IPS-18c (cell line): Measurements from ENCODE around the gene COLEC12.

Experiments used
- H3K4me3 ChIP-seq: 2 replicates; pipeline ENCODE4 v1.7.0; 2013; ENCODE audit warnings: low read depth, mild to moderate bottlenecking, low read length, moderate library complexity; ENCODE audit not compliant: insufficient read depth
- H3K9me3 ChIP-seq: one replicate; pipeline ENCODE4 v1.6.1; 2013; ENCODE audit warnings: mild to moderate bottlenecking, low read length, moderate library complexity; ENCODE audit not compliant: control insufficient read depth, insufficient read depth

The COLEC12 gene

GRCh38 chr18:489244-490023 is 11.1 kb downstream of the COLEC12 start:
- H3K9me3 ChIP-seq = peaks cover 5% of the 10 kb centered on the region
- no peak overlapping the region for H3K4me3 ChIP-seq

GRCh38 chr18:486929-487740 is 13.4 kb downstream of the COLEC12 start:
- Histone ChIP-seq H3K4me3 (no peak overlapping the region), H3K9me3 (peaks cover 5% of the 10 kb centered on the region)

- no peak overlapping the region for H3K4me3 ChIP-seq
These were observed 15.6 kb downstream of the COLEC12 start for GRCh38 chr18:484749-485464.

GRCh38 chr18:478681-479080 is 21.8 kb downstream of the COLEC12 start:
- Histone ChIP-seq H3K4me3 (no peak overlapping the region), H3K9me3 (no peaks in the 10 kb centered on the region)

More at GRCh38 chr18:484749-485464, 15.6 kb downstream of the COLEC12 start:
- peaks cover 5% of the 10 kb centered on the region for H3K9me3 ChIP-seq

GRCh38 chr18:477565-477964 is 22.9 kb downstream of the COLEC12 start:
- no peaks in the 10 kb centered on the region for H3K9me3 ChIP-seq
- no peak overlapping the region for H3K4me3 ChIP-seq

GRCh38 chr18:476251-476664 is 24.2 kb downstream of the COLEC12 start:
- no peaks in the 10 kb centered on the region for H3K9me3 ChIP-seq
- H3K4me3 ChIP-seq = no peak overlapping the region

- Histone ChIP-seq H3K4me3 (no peak overlapping the region; the same call in 1 of the 2 replicates), H3K9me3 (no peaks in the 10 kb centered on the region)
These were observed 25.1 kb downstream of the COLEC12 start for GRCh38 chr18:475202-476031.

- Histone ChIP-seq H3K4me3 (no peak overlapping the region), H3K9me3 (no peaks in the 10 kb centered on the region)
These were observed 26.1 kb downstream of the COLEC12 start for GRCh38 chr18:474416-474815.

- Histone ChIP-seq H3K9me3 (no peaks in the 10 kb centered on the region), H3K4me3 (no peak overlapping the region)
These were observed 26.7 kb downstream of the COLEC12 start for GRCh38 chr18:473802-474201.

GRCh38 chr18:471716-472115 is 28.8 kb downstream of the COLEC12 start:
- H3K4me3 ChIP-seq = no peak overlapping the region
- H3K9me3 ChIP-seq = no peaks in the 10 kb centered on the region

GRCh38 chr18:470661-471501 is 29.6 kb downstream of the COLEC12 start:
- H3K9me3 ChIP-seq = no peaks in the 10 kb centered on the region
- no peak overlapping the region for H3K4me3 ChIP-seq

GRCh38 chr18:468955-469790 is 31.3 kb downstream of the COLEC12 start:
- no peaks in the 10 kb centered on the region for H3K9me3 ChIP-seq
- no peak overlapping the region for H3K4me3 ChIP-seq

- Histone ChIP-seq H3K4me3 (no peak overlapping the region), H3K9me3 (no peaks in the 10 kb centered on the region)
These were observed 36.5 kb downstream of the COLEC12 start for GRCh38 chr18:463827-464541.

- no peak overlapping the region for H3K4me3 ChIP-seq
- H3K9me3 ChIP-seq = no peaks in the 10 kb centered on the region
These were observed 37.1 kb downstream of the COLEC12 start for GRCh38 chr18:463403-463802.

- H3K9me3 ChIP-seq = no peaks in the 10 kb centered on the region
- no peak overlapping the region for H3K4me3 ChIP-seq
These were observed 38.7 kb downstream of the COLEC12 start for GRCh38 chr18:461762-462161.
